Epithelial cell of proximal tubule (primary cell): ENCODE data around the gene COL4A2. TPM values are rescaled to one million over a fixed set of nuclear protein-coding genes. Genes with fewer than 3 reads are reported as not detected.

Experiments
- DNase-seq: peaks from one replicate; pipeline ENCODE4 v3.0.0-alpha.2; 2011; ENCODE audit warnings: low read depth
- H3K4me3 ChIP-seq: 2 replicates; pipeline ENCODE4 v1.5.1; 2011; ENCODE audit warnings: low read depth, mild to moderate bottlenecking, low read length
- total RNA-seq: library from RNA; depleted of rRNA; stranded (reverse); fragments of >200 nt; gene quantifications from 2 replicates; pipeline ENCODE4 v1.2.3, GENCODE V29; 2015
- TF ChIP-seq, protein P1 (sequence below): conservative IDR thresholded peaks from 2 replicates; pipeline ENCODE4 v1.5.1; 2012; ENCODE audit warnings: low read depth, mild to moderate bottlenecking, low read length

COL4A2 gene
- total RNA-seq, 1 donor from 2014 or later, result 728 TPM

DNA sequence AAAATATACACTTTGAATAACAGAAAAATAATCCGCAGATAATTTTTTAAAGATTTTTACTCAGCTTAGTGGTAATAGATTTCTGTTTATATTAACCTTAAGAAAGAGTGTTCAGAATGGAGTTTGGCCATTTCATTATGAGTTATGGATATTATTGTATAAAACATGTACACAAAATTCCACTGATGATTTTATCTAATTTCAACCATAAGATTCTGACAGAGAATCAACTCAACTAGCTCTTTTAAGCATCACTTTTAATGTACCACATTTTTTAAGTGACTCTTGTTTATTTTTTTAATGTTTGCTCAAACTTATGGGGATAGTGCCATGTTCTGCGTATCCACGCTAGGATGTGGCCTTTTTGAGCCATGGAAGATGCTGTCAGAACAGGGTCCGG is 75.7 kb downstream of the COL4A2 start:
- H3K4me3 ChIP-seq, result no peak overlapping the region
- TF ChIP-seq, protein P1, sequence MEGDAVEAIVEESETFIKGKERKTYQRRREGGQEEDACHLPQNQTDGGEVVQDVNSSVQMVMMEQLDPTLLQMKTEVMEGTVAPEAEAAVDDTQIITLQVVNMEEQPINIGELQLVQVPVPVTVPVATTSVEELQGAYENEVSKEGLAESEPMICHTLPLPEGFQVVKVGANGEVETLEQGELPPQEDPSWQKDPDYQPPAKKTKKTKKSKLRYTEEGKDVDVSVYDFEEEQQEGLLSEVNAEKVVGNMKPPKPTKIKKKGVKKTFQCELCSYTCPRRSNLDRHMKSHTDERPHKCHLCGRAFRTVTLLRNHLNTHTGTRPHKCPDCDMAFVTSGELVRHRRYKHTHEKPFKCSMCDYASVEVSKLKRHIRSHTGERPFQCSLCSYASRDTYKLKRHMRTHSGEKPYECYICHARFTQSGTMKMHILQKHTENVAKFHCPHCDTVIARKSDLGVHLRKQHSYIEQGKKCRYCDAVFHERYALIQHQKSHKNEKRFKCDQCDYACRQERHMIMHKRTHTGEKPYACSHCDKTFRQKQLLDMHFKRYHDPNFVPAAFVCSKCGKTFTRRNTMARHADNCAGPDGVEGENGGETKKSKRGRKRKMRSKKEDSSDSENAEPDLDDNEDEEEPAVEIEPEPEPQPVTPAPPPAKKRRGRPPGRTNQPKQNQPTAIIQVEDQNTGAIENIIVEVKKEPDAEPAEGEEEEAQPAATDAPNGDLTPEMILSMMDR, result no peak
- no peak for DNase-seq

DNA sequence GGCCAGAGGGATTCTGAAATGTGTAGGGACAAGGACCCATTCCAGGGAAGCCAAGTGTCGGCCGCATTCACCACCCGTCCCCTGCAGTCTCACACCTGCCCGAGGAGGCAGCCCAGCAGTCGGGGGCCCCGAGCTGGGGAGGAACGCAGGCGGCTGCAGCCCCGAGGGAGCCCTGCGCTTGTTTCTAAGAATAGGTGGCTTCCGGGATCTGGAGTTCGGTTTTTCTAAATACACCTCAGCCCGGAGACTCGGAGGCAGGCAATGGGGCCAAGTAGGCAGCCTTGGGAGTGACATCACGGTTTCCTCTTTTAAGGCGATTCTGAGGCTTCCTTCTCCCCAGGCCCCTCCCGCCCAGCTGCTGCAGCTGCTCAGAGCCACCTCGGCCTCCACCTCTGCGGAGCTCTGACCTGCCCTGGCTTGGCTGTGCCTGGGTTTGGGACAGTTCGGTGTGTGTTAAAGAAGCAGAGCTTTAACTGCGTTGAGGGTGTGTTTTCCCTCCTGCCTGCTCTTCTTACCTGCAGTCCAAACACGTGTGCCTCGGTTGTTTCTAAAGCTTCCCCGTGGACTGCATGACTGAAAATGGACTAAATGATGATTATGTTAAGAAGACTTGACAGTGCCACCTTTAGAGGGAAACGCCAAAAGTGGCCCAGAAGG is 80.5 kb downstream of the COL4A2 start:
- TF ChIP-seq, protein P1, result no peak
- no peak overlapping the region for H3K4me3 ChIP-seq
- DNase-seq, result no peak

DNA sequence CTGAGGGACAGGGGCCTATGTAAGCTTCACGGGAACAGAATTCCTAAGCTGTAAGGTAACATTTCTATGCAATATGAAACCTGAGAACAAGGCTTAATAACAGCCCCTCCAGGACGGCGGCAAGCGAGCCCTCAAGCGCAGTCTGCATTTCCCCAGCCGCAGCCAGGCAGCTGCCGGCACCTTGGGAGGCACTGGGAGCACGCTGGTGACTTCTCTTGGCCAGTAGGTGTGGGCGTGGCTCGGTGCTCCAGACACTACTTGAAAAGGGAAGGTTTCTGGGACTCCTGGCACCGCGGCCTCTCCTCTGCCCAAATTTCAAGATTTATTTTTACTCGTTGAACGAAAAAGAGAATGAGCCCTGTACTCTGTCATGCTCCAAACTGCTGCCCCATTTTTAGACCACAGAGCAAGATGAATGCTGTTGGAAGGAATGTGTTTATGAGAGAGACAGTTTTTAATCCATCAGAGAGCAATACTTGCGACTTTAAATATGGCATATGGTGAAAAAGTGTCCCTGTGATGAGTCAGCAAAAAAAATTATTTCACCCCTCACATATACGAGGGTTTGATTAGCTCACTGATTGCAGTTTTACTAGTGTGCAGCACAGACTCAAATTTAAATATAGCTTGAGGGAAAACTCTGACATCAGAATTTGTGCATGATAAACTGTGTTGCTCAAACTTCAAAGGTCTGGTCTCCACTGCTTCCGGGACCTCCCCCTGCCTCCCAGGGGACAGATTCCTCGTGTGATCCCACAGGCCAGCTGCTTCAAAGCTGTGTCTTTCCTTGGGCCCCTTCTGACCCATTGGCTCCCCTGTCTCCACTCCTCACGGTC is 81.2 kb downstream of the COL4A2 start:
- no peak for DNase-seq
- TF ChIP-seq, protein P1, result no peak
- H3K4me3 ChIP-seq, result no peak overlapping the region

DNA sequence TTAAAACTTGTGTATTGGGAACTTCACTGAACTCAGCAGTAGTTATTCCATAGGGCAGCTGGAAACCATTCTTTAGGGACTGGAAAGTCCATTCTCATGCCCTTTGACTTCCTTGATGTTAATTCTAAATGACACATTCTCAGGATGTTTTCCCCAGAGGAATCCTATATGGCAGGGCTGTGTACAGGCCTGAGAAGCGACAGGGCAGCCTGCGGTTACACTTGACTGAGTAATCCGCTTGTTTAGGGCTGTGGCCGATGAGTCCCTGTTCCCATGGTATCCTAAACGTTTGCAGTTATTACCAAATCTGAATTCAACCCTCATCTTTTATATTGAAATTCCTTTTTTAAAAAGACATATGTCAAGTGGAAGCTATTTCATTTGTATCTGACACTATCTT is 83.5 kb downstream of the COL4A2 start:
- TF ChIP-seq, protein P1, result no peak
- no peak for DNase-seq
- H3K4me3 ChIP-seq, result no peak overlapping the region

DNA sequence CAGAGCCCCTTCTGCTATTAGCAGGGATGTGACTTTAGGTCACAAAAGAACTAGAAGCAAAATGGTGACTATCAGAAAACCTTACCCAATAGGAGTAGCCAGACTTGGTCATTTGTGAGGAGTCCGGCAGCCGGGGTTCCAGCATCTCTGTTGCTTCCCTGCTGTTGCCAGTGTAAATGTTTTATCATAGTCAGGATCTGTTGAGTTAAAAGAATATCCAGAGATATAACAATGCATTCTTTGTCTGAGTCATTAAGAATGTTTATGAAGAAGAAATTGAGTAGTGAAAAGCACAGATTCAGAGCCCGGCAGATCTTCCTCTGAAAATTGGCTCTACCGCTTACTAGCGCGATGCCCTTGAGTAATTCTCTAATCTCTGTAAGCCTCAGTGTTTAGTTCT is 84.2 kb downstream of the COL4A2 start:
- DNase-seq, result no peak
- no peak overlapping the region for H3K4me3 ChIP-seq
- TF ChIP-seq, protein P1, result no peak

DNA sequence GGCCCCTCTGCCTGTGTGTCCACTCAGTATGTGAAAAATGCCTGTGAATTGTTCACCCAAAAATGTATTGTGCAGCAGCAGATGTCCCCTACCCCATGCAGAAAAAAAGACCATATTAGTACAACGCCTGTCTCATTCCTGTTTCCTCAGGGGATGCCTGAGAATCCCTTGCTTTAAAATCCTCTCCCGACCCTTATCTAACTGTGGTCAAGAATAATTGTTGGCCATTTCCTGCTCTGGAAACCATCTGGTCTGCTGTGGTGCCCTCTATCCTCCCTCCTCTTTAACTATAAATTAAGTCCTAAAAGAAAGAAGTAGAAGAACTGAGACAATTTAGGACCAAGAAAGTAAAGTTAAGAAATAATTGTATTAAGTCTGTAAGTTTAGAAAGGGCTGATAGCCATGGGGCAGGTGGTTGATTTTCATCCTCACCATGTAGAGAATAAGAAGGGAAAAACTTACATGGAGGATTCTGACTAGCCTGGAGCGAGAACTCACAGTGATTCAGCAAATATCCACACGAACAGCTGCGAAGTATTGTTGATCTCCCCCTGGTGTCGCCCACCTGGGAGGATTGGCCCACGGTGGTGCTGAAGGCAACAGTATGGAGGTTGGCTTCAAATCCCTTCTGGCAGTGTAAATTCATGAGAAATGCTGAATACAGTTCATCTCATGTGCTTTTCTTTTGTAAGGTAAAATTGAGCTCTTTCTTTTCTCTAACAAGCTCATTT is 85.6 kb downstream of the COL4A2 start:
- no peak overlapping the region for H3K4me3 ChIP-seq
- TF ChIP-seq, protein P1, result no peak
- no peak for DNase-seq
